Suprapubic skin (tissue), 4 donors: ENCODE data around the gene TENM3.

Experiments used
- EP300 ChIP-seq: sonication (generic); formaldehyde crosslinking; IDR thresholded peaks from one replicate; pipeline ENCODE4 v1.6.1; 2017; ENCODE audit warnings: antibody characterized with exemption
- POLR2A ChIP-seq, 2 donors: fragments of 450-650 bp; IDR thresholded peaks; one replicate each; pipeline ENCODE4 v1.6.1; 2017; ENCODE audit warnings: antibody characterized with exemption in 2 of 2, mild to moderate bottlenecking in 2 of 2, moderate library complexity in 2 of 2
- POLR2AphosphoS5 ChIP-seq, 3 donors: sonication (generic); formaldehyde crosslinking; IDR thresholded peaks; one replicate each; pipeline ENCODE4 v1.6.1; 2017; ENCODE audit warnings: antibody characterized with exemption in 3 of 3
- TF ChIP-seq, protein P1 (sequence below), 2 donors: fragments of 200-600 bp in 1 of 2; fragments of 450-650 bp in 1 of 2; sonication (generic) in 1 of 2; IDR thresholded peaks; one replicate each; pipeline ENCODE4 v1.5.1; 2016 to 2019; ENCODE audit warnings: antibody characterized with exemption in 2 of 2, mild to moderate bottlenecking in 1 of 2, moderate library complexity in 1 of 2

DNA sequence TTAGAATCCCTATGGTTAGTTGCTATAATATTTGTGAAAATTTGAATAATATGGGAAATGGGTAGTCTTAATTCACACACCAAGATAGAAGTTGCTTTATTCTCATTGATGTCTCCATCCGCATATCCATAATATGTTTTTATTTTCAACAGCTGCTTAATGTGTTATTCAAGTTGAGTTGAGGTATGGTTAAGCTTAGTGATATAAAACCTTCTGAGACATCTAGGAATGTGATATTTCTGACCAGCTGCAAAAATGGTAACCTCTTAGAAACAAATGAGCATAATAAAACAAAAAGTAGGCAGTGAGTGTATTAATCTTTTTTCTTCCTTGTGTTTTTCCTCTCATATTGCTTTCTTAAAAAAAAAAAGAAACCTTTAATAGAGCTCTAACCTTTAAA lies 172.9 kb downstream of the TENM3 start:
- TF ChIP-seq, protein P1, sequence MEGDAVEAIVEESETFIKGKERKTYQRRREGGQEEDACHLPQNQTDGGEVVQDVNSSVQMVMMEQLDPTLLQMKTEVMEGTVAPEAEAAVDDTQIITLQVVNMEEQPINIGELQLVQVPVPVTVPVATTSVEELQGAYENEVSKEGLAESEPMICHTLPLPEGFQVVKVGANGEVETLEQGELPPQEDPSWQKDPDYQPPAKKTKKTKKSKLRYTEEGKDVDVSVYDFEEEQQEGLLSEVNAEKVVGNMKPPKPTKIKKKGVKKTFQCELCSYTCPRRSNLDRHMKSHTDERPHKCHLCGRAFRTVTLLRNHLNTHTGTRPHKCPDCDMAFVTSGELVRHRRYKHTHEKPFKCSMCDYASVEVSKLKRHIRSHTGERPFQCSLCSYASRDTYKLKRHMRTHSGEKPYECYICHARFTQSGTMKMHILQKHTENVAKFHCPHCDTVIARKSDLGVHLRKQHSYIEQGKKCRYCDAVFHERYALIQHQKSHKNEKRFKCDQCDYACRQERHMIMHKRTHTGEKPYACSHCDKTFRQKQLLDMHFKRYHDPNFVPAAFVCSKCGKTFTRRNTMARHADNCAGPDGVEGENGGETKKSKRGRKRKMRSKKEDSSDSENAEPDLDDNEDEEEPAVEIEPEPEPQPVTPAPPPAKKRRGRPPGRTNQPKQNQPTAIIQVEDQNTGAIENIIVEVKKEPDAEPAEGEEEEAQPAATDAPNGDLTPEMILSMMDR (IDR thresholded peaks at IDR 0.05) = no peak
- TF ChIP-seq POLR2A (IDR thresholded peaks at IDR 0.05) (no peak), POLR2AphosphoS5 (IDR thresholded peaks at IDR 0.05) (no peak), EP300 (no peak)
